H9 (cell line): ENCODE data around the gene STARD8. TPM values are rescaled to one million over a fixed set of nuclear protein-coding genes. Genes with fewer than 3 reads are reported as not detected.

Experiments used
- DNase-seq: peaks from one replicate; pipeline ENCODE4 v3.0.0-alpha.2; 2017
- H2AFZ ChIP-seq: one replicate; pipeline ENCODE4 v1.6.1; 2013; ENCODE audit warnings: mild to moderate bottlenecking, low read length, control low read depth, moderate library complexity
- H2AK5ac ChIP-seq: 2 replicates; pipeline ENCODE4 v1.6.1; 2013; ENCODE audit warnings: low read length, control low read depth, mixed read lengths; ENCODE audit not compliant: insufficient read length
- H2BK120ac ChIP-seq: one replicate; pipeline ENCODE4 v1.6.1; 2013; ENCODE audit warnings: low read depth, mild to moderate bottlenecking, low read length, control low read depth, inconsistent platforms; ENCODE audit not compliant: poor library complexity, severe bottlenecking
- H2BK12ac ChIP-seq: 2 replicates; pipeline ENCODE4 v1.6.1; 2013; ENCODE audit warnings: low read length, control low read depth, mixed read lengths, low read depth; ENCODE audit not compliant: insufficient read length
- H2BK15ac ChIP-seq: 2 replicates; pipeline ENCODE4 v1.6.1; 2013; ENCODE audit warnings: low read depth, low read length, control low read depth
- H2BK20ac ChIP-seq: one replicate; pipeline ENCODE4 v1.6.1; 2013; ENCODE audit warnings: low read depth, mild to moderate bottlenecking, low read length, control low read depth, inconsistent platforms; ENCODE audit not compliant: poor library complexity, severe bottlenecking
- H2BK5ac ChIP-seq: 2 replicates; pipeline ENCODE4 v1.6.1; 2013; ENCODE audit warnings: low read length, control low read depth, mixed read lengths; ENCODE audit not compliant: insufficient read length
- H3K14ac ChIP-seq: 2 replicates; pipeline ENCODE4 v1.6.1; 2013; ENCODE audit warnings: low read length, control low read depth; ENCODE audit not compliant: insufficient read depth
- H3K18ac ChIP-seq: 2 replicates; pipeline ENCODE4 v1.6.1; 2013; ENCODE audit warnings: low read depth, mild to moderate bottlenecking, mixed read lengths, low read length, control low read depth; ENCODE audit not compliant: insufficient read length
- H3K23ac ChIP-seq: 2 replicates; pipeline ENCODE4 v1.6.1; 2013; ENCODE audit warnings: low read length, control low read depth, mixed read lengths, low read depth; ENCODE audit not compliant: insufficient read length
- H3K23me2 ChIP-seq: 2 replicates; pipeline ENCODE4 v1.6.1; 2013; ENCODE audit warnings: low read depth, mild to moderate bottlenecking, mixed read lengths, low read length, control low read depth; ENCODE audit not compliant: insufficient read length, poor library complexity, severe bottlenecking
- H3K27ac ChIP-seq: 2 replicates; pipeline ENCODE4 v1.5.1; 2013; ENCODE audit warnings: low read length, control low read depth, mixed read lengths, low read depth; ENCODE audit not compliant: insufficient read length
- H3K27me3 ChIP-seq: 2 replicates; pipeline ENCODE4 v1.6.1; 2013; ENCODE audit warnings: low read length, control low read depth, inconsistent platforms; ENCODE audit not compliant: insufficient read depth
- H3K4ac ChIP-seq: 2 replicates; pipeline ENCODE4 v1.6.1; 2013; ENCODE audit warnings: low read depth, mild to moderate bottlenecking, control low read depth, inconsistent platforms, low read length, moderate library complexity
- H3K4me1 ChIP-seq: 2 replicates; pipeline ENCODE4 v1.6.1; 2013; ENCODE audit warnings: low read length, control low read depth, inconsistent platforms; ENCODE audit not compliant: insufficient read depth
- H3K4me2 ChIP-seq: 2 replicates; pipeline ENCODE4 v1.6.1; 2013; ENCODE audit warnings: low read length, control low read depth, mixed read lengths; ENCODE audit not compliant: insufficient read length, insufficient read depth
- H3K56ac ChIP-seq: 2 replicates; pipeline ENCODE4 v1.6.1; 2013; ENCODE audit warnings: low read depth, mild to moderate bottlenecking, mixed read lengths, low read length, control low read depth; ENCODE audit not compliant: insufficient read length
- H3K79me1 ChIP-seq: 2 replicates; pipeline ENCODE4 v1.6.1; 2013; ENCODE audit warnings: low read depth, mild to moderate bottlenecking, moderate library complexity, low read length, control low read depth, inconsistent platforms; ENCODE audit not compliant: insufficient read depth, poor library complexity, severe bottlenecking
- H3K79me2 ChIP-seq: 2 replicates; pipeline ENCODE4 v1.6.1; 2013; ENCODE audit warnings: low read length, control low read depth, inconsistent platforms; ENCODE audit not compliant: insufficient read depth
- H3K9ac ChIP-seq: 2 replicates; pipeline ENCODE4 v1.6.1; 2013; ENCODE audit warnings: low read length, control low read depth, mixed read lengths; ENCODE audit not compliant: insufficient read length; ENCODE audit errors: extremely low read depth
- H3K9me3 ChIP-seq: one replicate; pipeline ENCODE4 v1.6.1; 2013; ENCODE audit warnings: low read depth, low read length, inconsistent platforms; ENCODE audit not compliant: control insufficient read depth
- H3T11ph ChIP-seq: one replicate; pipeline ENCODE4 v1.6.1; 2013; ENCODE audit warnings: mild to moderate bottlenecking, low read length, control low read depth, inconsistent platforms
- H4K20me1 ChIP-seq: one replicate; pipeline ENCODE4 v1.6.1; 2013; ENCODE audit not compliant: control insufficient read depth, insufficient read length, insufficient read depth
- H4K5ac ChIP-seq: 2 replicates; pipeline ENCODE4 v1.6.1; 2013; ENCODE audit warnings: low read depth, mild to moderate bottlenecking, mixed read lengths, low read length, control low read depth; ENCODE audit not compliant: insufficient read length
- H4K8ac ChIP-seq: replicated peaks from 2 replicates; pipeline ENCODE4 v1.6.1; 2013; ENCODE audit warnings: low read length, control low read depth, mixed read lengths, low read depth; ENCODE audit not compliant: insufficient read length
- H4K91ac ChIP-seq: 2 replicates; pipeline ENCODE4 v1.6.1; 2013; ENCODE audit warnings: low read depth, mild to moderate bottlenecking, moderate library complexity, mixed read lengths, low read length, control low read depth; ENCODE audit not compliant: insufficient read length
- H3K27ac Mint-ChIP-seq, 3 experiments: 2 replicates in 2 of 3; 3 replicates in 1 of 3; pipeline ENCODE4 v1.8.0; 2020 to 2021; ENCODE audit warnings: mixed read lengths in 3 of 3, mild to moderate bottlenecking in 1 of 3, moderate library complexity in 1 of 3
- H3K27me3 Mint-ChIP-seq: 2 replicates; pipeline ENCODE4 v1.8.0; 2021; ENCODE audit warnings: low read depth, mild to moderate bottlenecking, moderate library complexity, mixed read lengths
- H3K36me3 Mint-ChIP-seq, 3 experiments: 2 replicates in 2 of 3; 3 replicates in 1 of 3; pipeline ENCODE4 v1.8.0; 2020 to 2021; ENCODE audit warnings: low read depth in 3 of 3, mixed read lengths in 3 of 3; ENCODE audit not compliant: insufficient read depth in 1 of 3
- H3K4me1 Mint-ChIP-seq, 2 experiments: 2 replicates each; pipeline ENCODE4 v1.8.0; 2020; ENCODE audit warnings: mixed read lengths in 2 of 2
- H3K4me3 Mint-ChIP-seq, 2 experiments: 2 replicates in 1 of 2; 3 replicates in 1 of 2; pipeline ENCODE4 v1.8.0; 2020 to 2021; ENCODE audit warnings: mild to moderate bottlenecking in 2 of 2, mixed read lengths in 2 of 2, moderate library complexity in 1 of 2
- H3K9me3 Mint-ChIP-seq, 2 experiments: 2 replicates in 1 of 2; 3 replicates in 1 of 2; pipeline ENCODE4 v1.8.0; 2020; ENCODE audit warnings: mild to moderate bottlenecking in 2 of 2, mixed read lengths in 2 of 2, moderate library complexity in 1 of 2
- CTCF ChIP-seq: fragments of 200-600 bp; sonication (generic); conservative IDR thresholded peaks from 3 replicates; pipeline ENCODE4 v1.8.0; 2021; ENCODE audit warnings: antibody characterized with exemption, mild to moderate bottlenecking
- WGBS: extraction: QIAGEN DNeasy Blood & Tissue Kit; methylation state at CpG from one replicate; pipeline ENCODE4 v1.1.7; 2013; ENCODE audit warnings: missing lambda C conversion rate, low lambda C conversion rate, mixed read lengths; ENCODE audit not compliant: insufficient read length; ENCODE audit errors: extremely low coverage; 5-methylcytosine and 5-hydroxymethylcytosine counted together
- total RNA-seq: library from RNA; stranded (reverse); gene quantifications from 2 replicates; pipeline ENCODE4 v1.2.1, GENCODE V29; 2021

The STARD8 gene
- total RNA-seq, 1 experiment from 2014 or later, result 0.52 TPM

GRCh38 chrX:68757731-68758130 lies 110.3 kb downstream of the STARD8 start:
- H4K20me1 ChIP-seq, result no peaks in the 10 kb centered on the region
- H4K91ac ChIP-seq, result no peak overlapping the region
- no peak overlapping the region for H4K8ac ChIP-seq
- WGBS, result no CpG with 5 or more reads among the region's 2 CpGs
- H2BK120ac ChIP-seq, result no peak overlapping the region
- Mint-ChIP-seq H3K27ac (no peak overlapping the region), H3K36me3 (peaks cover 0 to 4% (median 2%) of the 10 kb centered on the region in 3 experiments; a peak in 3 of 7 replicates), H3K4me3 (no peak overlapping the region), H3K9me3 (peaks cover 71 to 76% of the 10 kb centered on the region in 2 experiments), H3K4me1 (no peaks in the 10 kb centered on the region), H3K27me3 (peaks cover 18% of the 10 kb centered on the region)
- H3K4me2 ChIP-seq, result no peak overlapping the region
- H3K27me3 ChIP-seq, result no peaks in the 10 kb centered on the region
- no peaks in the 10 kb centered on the region for H3K23me2 ChIP-seq
- no peak for DNase-seq
- H2AFZ ChIP-seq, result no peak overlapping the region
- H3K4ac ChIP-seq, result no peak overlapping the region
- H2AK5ac ChIP-seq, result no peak overlapping the region
- no peaks in the 10 kb centered on the region for H3K4me1 ChIP-seq
- H3T11ph ChIP-seq, result no peak overlapping the region
- peaks cover 59% of the 10 kb centered on the region for H3K9me3 ChIP-seq
- no peak for TF ChIP-seq CTCF
- no peaks in the 10 kb centered on the region for H3K79me2 ChIP-seq
- no peak overlapping the region for H3K9ac ChIP-seq
- H3K27ac ChIP-seq, result no peak overlapping the region
- no peak overlapping the region for H2BK5ac ChIP-seq
- no peak overlapping the region for H4K5ac ChIP-seq
- no peak overlapping the region for H2BK15ac ChIP-seq
- no peak overlapping the region for H2BK20ac ChIP-seq
- no peak overlapping the region for H3K23ac ChIP-seq
- no peaks in the 10 kb centered on the region for H3K79me1 ChIP-seq
- no peak overlapping the region for H2BK12ac ChIP-seq
- no peak overlapping the region for H3K18ac ChIP-seq
- H3K56ac ChIP-seq, result no peak overlapping the region
- no peak overlapping the region for H3K14ac ChIP-seq
